ENCODE data around the gene TOPORS. TPM values are rescaled to one million over a fixed set of nuclear protein-coding genes. Genes with fewer than 3 reads are reported as not detected.

Gene TOPORS
- total RNA-seq, 3 donors from 2014 or later, result 12.5 to 18.2 (median 16.6) TPM

DNA sequence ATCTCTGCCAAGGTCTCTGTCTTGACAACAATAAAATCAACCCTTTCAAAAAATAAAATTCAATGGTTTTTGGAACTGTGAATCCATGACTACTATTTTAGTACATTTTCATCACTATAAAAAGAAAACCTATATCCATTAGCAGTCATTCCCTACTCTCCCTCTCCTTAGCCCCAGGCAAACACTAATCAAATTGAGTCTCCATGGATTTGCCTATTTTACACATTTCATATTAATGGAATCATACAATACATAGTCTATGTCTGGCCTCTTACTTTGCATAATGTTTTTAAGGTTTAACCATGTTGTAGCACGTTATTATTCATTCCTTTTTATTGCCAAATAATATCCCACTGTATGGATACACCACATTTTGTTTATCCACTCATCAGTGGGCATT, 50.5 kb downstream of the TOPORS start:
- TF ChIP-seq, protein P1, sequence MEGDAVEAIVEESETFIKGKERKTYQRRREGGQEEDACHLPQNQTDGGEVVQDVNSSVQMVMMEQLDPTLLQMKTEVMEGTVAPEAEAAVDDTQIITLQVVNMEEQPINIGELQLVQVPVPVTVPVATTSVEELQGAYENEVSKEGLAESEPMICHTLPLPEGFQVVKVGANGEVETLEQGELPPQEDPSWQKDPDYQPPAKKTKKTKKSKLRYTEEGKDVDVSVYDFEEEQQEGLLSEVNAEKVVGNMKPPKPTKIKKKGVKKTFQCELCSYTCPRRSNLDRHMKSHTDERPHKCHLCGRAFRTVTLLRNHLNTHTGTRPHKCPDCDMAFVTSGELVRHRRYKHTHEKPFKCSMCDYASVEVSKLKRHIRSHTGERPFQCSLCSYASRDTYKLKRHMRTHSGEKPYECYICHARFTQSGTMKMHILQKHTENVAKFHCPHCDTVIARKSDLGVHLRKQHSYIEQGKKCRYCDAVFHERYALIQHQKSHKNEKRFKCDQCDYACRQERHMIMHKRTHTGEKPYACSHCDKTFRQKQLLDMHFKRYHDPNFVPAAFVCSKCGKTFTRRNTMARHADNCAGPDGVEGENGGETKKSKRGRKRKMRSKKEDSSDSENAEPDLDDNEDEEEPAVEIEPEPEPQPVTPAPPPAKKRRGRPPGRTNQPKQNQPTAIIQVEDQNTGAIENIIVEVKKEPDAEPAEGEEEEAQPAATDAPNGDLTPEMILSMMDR (IDR thresholded peaks at IDR 0.05), result no peak
- Histone ChIP-seq H3K4me1 (ENCODE audit: low read depth) (no peaks in the 10 kb centered on the region), H3K9me3 (no peaks in the 10 kb centered on the region), H3K4me3 (no peak overlapping the region), H3K36me3 (ENCODE audit: low read depth) (no peaks in the 10 kb centered on the region)
- no peak for DNase-seq
- no peak for ATAC-seq
- intact Hi-C loops (cut with DNase I, micrococcal nuclease), result no loop called here

DNA sequence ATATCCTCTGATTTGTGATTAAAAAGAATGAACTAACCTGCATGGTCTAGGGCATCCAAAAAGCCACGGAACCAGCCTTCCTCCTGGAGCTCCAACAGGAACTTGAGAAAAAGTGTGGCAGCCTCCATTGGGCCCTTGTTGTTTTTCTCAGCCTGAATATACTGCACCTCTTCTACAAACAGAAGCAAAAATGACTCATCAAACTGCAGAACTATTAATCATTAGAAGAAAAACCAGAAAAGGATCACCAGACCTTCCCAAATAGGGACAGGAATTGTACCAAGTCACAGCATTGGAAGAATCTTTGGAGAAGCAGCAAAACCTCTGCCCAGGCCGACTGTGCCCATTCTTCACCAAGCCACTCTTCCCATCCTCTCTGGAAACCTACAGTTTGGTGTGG, 51.6 kb downstream of the TOPORS start:
- H3K4me1 ChIP-seq (ENCODE audit: low read depth), result no peaks in the 10 kb centered on the region
- no peak for DNase-seq
- TF ChIP-seq, protein P1 (IDR thresholded peaks at IDR 0.05), result no peak
- no peaks in the 10 kb centered on the region for H3K9me3 ChIP-seq
- no peak overlapping the region for H3K4me3 ChIP-seq
- no peak for ATAC-seq
- intact Hi-C loops (cut with DNase I, micrococcal nuclease), result no loop called here
- H3K36me3 ChIP-seq (ENCODE audit: low read depth), result no peaks in the 10 kb centered on the region

DNA sequence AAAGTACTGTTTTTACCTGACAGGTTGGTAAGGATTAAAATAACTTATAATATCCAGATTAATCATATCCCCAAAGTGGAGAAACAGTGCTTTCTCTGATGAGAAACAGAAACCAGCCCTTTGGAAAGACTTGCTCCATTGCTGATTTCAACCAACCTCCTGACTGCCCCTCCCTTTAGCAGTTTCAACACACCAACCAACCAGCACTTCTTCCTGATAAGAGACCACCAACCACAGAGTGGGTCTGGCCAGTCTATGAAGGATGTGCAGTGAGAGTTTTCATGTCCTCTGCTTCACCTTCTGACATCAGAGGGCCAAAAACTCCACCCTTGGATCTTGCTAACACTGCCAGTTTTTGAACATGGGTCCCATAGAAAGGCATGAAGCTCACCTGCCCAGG, 54.5 kb downstream of the TOPORS start:
- DNase-seq (no peak), ATAC-seq (no peak)
- H3K4me1 ChIP-seq (ENCODE audit: low read depth), result no peaks in the 10 kb centered on the region
- H3K36me3 ChIP-seq (ENCODE audit: low read depth), result no peaks in the 10 kb centered on the region
- intact Hi-C loops (cut with DNase I, micrococcal nuclease), result no loop called here
- no peaks in the 10 kb centered on the region for H3K9me3 ChIP-seq
- no peak overlapping the region for H3K4me3 ChIP-seq
- TF ChIP-seq, protein P1 (IDR thresholded peaks at IDR 0.05), result no peak

DNA sequence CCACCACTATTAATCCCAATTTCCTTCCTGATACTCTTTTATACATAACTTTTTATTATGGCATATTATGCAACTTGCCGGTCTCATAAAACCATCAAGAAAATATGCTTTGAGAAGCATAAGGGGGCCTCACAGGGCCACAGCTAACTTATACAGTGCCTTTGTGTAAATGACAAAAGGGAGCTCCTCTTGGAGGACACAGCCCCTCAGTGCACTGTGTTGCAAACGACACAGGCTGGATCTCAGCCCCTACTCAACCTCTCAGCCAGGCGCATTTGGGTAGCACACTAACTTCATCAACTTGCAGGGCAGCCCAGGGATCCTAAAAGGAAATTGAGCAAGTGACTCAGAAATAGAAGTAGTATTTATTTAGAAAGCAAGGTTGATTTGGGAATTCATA, 61.8 kb downstream of the TOPORS start:
- intact Hi-C loops (cut with DNase I, micrococcal nuclease), result no loop called here
- ATAC-seq (no peak), DNase-seq (no peak)
- H3K4me3 ChIP-seq, result no peak overlapping the region
- H3K36me3 ChIP-seq (ENCODE audit: low read depth), result no peaks in the 10 kb centered on the region
- TF ChIP-seq, protein P1 (IDR thresholded peaks at IDR 0.05), result no peak
- no peaks in the 10 kb centered on the region for H3K9me3 ChIP-seq
- H3K4me1 ChIP-seq (ENCODE audit: low read depth), result no peaks in the 10 kb centered on the region

Other genes with a start within 250 kb of the TOPORS start
- gene ACO1, start 167.9 kb downstream of the TOPORS start, total RNA-seq, result 10 to 100 TPM; 30.9 to 50.4 (median 32.6) TPM
- gene RIGI, start 26.4 kb downstream of the TOPORS start, total RNA-seq, result 10 to 100 TPM; 13.4 to 20.9 (median 14.2) TPM
- gene SMIM27, start 259 bp downstream of the TOPORS start, total RNA-seq, result 10 to 100 TPM in 1 of 3 donors, 1 to 10 TPM in 2; 8.3 to 10.1 (median 9.9) TPM
- gene NDUFB6, start 20.6 kb upstream of the TOPORS start, total RNA-seq, result 10 to 100 TPM; 39.3 to 52.8 (median 45.1) TPM
- not detected for gene TAF1L, start 83.1 kb upstream of the TOPORS start, total RNA-seq
- under 1 TPM in 1 of 3 donors, not detected in 2; 0.09 TPM for gene TMEM215, start 231.0 kb upstream of the TOPORS start, total RNA-seq

Measured in mucosa of descending colon (tissue), 3 donors.